NOMO-1 (cell line): ENCODE measurements around the gene NKAIN2.

Experiments
- DNase-seq, 2 experiments: peaks; one replicate each; lab custom pipeline; 2025; ENCODE audit not compliant: unreplicated experiment in 2 of 2; lab: John Stamatoyannopoulos, UW

The NKAIN2 gene

GRCh38 chr6:124470803-124471202, 667.1 kb downstream of the NKAIN2 start:
- no peak for DNase-seq

GRCh38 chr6:124475176-124475575, 671.5 kb downstream of the NKAIN2 start:
- DNase-seq = no peak

GRCh38 chr6:124478906-124479305, 675.2 kb downstream of the NKAIN2 start:
- no peak for DNase-seq

GRCh38 chr6:124479991-124480430, 676.3 kb downstream of the NKAIN2 start:
- DNase-seq = no peak

DNA sequence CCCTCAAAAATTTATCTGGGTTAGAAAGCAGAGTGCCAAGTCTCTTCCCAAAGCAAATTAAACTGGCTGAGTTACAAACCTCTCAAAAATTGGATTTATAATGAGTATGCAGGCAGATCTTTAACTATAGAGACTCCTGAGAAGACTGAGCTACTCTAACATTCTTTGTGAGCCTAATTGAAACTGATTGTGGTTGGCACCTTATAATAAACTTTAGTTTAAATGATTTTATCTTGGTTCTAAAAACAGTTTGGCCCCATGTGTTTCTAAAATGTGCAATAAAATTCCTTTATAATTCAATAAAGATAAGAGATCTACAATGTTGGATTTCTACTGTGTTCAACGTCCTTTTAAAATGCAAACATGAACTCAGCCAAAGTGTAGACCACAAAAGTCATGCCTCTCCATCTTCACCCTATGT, 678.4 kb downstream of the NKAIN2 start:
- no peak for DNase-seq

- peak; percentile 7 to 63 for DNase-seq
Observed at GRCh38 chr6:124487623-124488431, 684.2 kb downstream of the NKAIN2 start.

DNA sequence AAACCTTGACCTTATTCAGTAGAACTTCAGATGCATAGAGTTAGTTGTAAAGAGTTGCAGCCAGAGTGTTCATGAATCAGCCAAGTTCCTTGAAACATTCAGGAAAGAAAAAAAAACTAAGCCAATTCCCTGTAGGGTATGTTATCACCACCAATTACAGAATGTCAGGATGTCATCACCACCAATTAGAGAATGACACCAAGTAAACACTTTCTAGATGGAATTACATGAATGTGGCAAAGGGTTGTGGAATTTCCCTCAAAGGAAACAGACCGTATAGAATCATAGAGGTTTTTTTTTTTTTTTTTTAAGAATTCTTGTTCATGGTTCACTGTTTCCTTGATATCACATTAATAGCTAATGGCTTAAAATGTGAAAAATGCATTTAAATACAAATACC, 686.5 kb downstream of the NKAIN2 start:
- no peak for DNase-seq

GRCh38 chr6:124493259-124493658, 689.6 kb downstream of the NKAIN2 start:
- no peak for DNase-seq

- DNase-seq = no peak
Observed at GRCh38 chr6:124494956-124495664, 691.4 kb downstream of the NKAIN2 start.

DNA sequence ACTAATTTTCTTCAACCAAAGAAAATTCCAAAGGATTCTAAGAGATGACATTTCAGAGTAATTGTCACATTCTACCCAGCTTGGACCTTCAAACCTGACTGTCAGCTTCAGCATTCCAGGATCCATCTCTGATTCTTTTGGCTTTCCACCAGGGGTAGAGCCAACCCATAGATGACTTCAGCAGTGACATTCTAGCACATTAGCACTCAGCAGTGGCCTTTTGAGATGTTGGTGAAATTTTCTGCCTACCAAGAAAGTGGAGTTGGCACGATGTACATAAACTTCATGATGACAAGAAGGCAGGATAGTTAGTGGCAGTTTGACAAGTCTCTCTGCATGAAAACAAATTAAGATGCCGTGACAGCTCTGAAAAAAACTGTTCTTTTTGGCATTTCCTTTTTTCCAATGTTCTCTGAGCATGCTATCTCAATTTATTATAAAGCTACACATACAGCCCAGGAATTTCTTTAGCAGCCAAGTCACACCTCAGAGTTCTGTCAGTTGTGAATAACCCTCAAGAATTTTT, 692.1 kb downstream of the NKAIN2 start:
- no peak for DNase-seq

DNA sequence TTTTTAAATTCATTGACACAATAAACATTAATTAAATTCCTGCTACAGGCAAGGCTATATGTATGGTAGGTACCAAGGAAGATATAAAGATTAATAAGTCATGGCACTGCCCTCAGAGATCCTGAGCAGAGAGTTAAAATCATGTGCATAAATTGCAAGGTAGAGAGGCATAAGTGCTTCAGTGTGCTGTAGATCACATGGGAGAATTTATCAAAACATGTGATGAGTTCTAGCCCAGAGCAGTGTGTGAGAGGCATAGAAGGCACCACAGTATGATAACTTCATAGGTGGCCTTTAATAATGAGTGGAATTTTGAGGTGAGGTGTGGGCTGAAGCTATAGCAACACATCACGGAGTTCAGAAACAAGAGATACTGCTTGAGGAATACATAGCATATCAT, 692.7 kb downstream of the NKAIN2 start:
- no peak for DNase-seq

GRCh38 chr6:124512431-124512830, 708.8 kb downstream of the NKAIN2 start:
- DNase-seq = no peak

DNA sequence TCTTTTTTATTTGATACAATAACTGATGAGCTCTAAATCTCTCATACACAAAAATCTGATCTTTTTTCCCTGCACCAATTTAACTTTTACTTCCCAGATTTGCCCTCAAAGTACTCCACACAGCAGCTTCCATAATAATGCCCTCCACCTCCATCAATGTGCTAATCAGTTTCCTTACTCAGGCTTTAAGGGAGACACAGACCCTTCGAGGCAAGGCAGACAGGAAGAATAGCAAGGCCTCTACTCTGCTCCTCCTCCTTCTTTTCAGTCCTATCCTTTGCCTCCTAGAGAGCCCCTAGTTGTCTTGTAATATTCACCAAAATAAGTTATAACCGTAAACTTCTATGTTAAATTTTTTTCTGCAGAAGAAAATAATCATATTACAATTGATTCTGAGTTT, 713.7 kb downstream of the NKAIN2 start:
- DNase-seq = no peak

DNA sequence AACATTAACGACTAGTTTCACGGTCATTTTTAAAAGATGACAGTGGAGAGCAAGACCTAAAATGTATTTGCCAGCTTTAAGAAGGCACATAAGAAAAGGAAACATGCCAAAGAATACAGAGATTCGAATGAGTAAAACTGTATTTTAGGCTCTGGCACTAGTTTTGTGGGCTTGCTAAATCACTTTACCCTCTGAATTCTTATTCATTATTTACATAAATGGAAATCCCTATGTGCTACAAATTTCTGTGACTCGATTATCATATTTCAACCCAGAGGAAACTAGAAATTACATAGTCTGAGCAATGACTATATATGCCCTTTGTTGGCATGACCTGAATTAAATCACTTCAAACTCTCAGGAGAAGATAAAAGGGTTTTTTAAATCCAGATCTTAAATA, 716.8 kb downstream of the NKAIN2 start:
- no peak for DNase-seq

- DNase-seq = peak in 1 of 2 experiments; percentile 53
Observed at GRCh38 chr6:124522335-124522734, 718.7 kb downstream of the NKAIN2 start.

- no peak for DNase-seq
Observed at GRCh38 chr6:124524491-124525200, 721.0 kb downstream of the NKAIN2 start.

GRCh38 chr6:124530926-124531325, 727.3 kb downstream of the NKAIN2 start:
- DNase-seq = peak; percentile 16 to 86

GRCh38 chr6:124535299-124535698, 731.6 kb downstream of the NKAIN2 start:
- no peak for DNase-seq

DNA sequence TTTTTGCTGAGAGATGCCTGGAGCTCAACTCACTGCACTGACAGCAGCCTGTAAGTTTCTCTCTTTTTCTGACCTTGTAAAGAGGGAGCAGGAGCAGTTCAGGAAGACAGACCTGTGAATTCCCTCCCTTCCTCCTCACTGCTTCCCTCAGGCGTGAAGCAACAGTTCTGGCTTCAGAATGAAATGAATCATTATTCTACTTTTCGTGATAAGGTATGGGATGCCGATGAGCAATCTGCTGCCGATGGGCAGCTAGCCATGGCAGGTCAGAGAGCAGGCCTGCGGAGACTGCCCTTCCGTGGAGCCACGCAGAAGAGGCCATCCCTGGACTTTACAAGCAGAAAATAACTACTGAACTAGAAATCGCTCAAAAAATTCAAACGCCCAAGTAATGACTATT, 732.1 kb downstream of the NKAIN2 start:
- no peak for DNase-seq

- DNase-seq = no peak
Observed at GRCh38 chr6:124536157-124536841, 732.6 kb downstream of the NKAIN2 start.

DNA sequence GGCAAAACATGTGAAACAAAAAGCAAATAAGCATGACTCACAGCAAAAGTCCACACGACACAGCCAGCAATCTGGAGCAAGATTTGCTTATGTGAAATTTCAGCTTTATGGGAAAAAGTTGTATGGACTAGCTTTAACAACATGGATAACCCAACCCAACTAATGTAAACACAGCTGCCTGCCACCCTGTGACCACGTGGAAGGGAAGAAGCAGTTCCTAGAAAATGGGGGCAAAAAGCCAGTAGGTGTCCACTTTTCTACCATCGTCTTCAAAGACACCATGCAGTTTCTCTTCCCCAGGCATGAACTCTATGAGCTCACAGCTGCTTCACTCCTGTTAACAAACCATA, 733.2 kb downstream of the NKAIN2 start:
- no peak for DNase-seq
